HepG2 (cell line): ENCODE measurements around the gene B9D2. TPM values are rescaled to one million over a fixed set of nuclear protein-coding genes. Genes with fewer than 3 reads are reported as not detected.

Source experiments
- E2F5 ChIP-seq: sonication (generic); formaldehyde crosslinking; conservative IDR thresholded peaks from 2 replicates; pipeline ENCODE4 v1.4.0; 2020; ENCODE audit warnings: missing genetic modification reagents
- HNRNPK ChIP-seq: fragments of 200-400 bp; formaldehyde crosslinking; IDR thresholded peaks from 2 replicates; pipeline ENCODE4 v1.6.1; 2018; ENCODE audit warnings: low read length, low read depth, moderate library complexity, mild to moderate bottlenecking; ENCODE audit not compliant: poor library complexity, severe bottlenecking
- HOXD1 ChIP-seq: sonication (generic); formaldehyde crosslinking; IDR thresholded peaks from 2 replicates; pipeline ENCODE4 v1.5.0; 2020; ENCODE audit warnings: missing genetic modification reagents
- KLF16 ChIP-seq, 2 experiments: sonication (generic) in 1 of 2; formaldehyde crosslinking in 1 of 2; IDR thresholded peaks; 2 replicates each; pipeline versions ENCODE4 v1.6.1 to v1.8.0; 2016 to 2023; ENCODE audit warnings: missing genetic modification reagents in 2 of 2, missing compliant biosample characterization in 1 of 2
- NFATC3 ChIP-seq: sonication (generic); formaldehyde crosslinking; IDR thresholded peaks from 2 replicates; pipeline ENCODE4 v1.5.1; 2020; ENCODE audit warnings: mild to moderate bottlenecking, missing genetic modification reagents
- PAXIP1 ChIP-seq: sonication (generic); formaldehyde crosslinking; conservative IDR thresholded peaks from 2 replicates; pipeline ENCODE4 v1.4.0; 2020; ENCODE audit warnings: mild to moderate bottlenecking, missing genetic modification reagents, moderate library complexity
- PCBP2 ChIP-seq: fragments of 200-400 bp; formaldehyde crosslinking; optimal IDR thresholded peaks from 2 replicates; pipeline ENCODE3; 2018; ENCODE audit warnings: low read length, low read depth; ENCODE audit not compliant: poor library complexity, severe bottlenecking
- PHF5A ChIP-seq: IDR thresholded peaks from one replicate; pipeline ENCODE4 v1.6.1; 2018; ENCODE audit warnings: low read depth, missing genetic modification reagents; ENCODE audit not compliant: unreplicated experiment
- PRPF4 ChIP-seq: fragments of 200-400 bp; formaldehyde crosslinking; IDR thresholded peaks from 2 replicates; pipeline ENCODE4 v1.6.1; 2016; ENCODE audit warnings: low read length, low read depth; ENCODE audit not compliant: poor library complexity, severe bottlenecking
- REPIN1 ChIP-seq: sonication (generic); formaldehyde crosslinking; IDR thresholded peaks from 2 replicates; pipeline ENCODE4 v1.8.0; 2022; ENCODE audit warnings: missing genetic modification reagents, low read depth, mild to moderate bottlenecking, borderline replicate concordance
- SNAI1 ChIP-seq: sonication (generic); formaldehyde crosslinking; IDR thresholded peaks from 2 replicates; pipeline ENCODE4 v1.5.0; 2020; ENCODE audit warnings: mild to moderate bottlenecking, missing genetic modification reagents, borderline replicate concordance
- SP4 ChIP-seq: sonication (generic); formaldehyde crosslinking; IDR thresholded peaks from 2 replicates; pipeline ENCODE4 v1.8.1; 2023; ENCODE audit warnings: mild to moderate bottlenecking, missing genetic modification reagents
- SYNCRIP ChIP-seq: fragments of 200-400 bp; formaldehyde crosslinking; IDR thresholded peaks from 2 replicates; pipeline ENCODE4 v1.6.1; 2018; ENCODE audit warnings: mild to moderate bottlenecking, low read depth, low read length; ENCODE audit not compliant: insufficient read depth
- ZBTB21 ChIP-seq: sonication (generic); formaldehyde crosslinking; IDR thresholded peaks from 2 replicates; pipeline ENCODE4 v1.4.0; 2020; ENCODE audit warnings: missing genetic modification reagents
- ZGPAT ChIP-seq: IDR thresholded peaks from 2 replicates; pipeline ENCODE4 v1.6.1; 2016; ENCODE audit warnings: mild to moderate bottlenecking
- ZNF256 ChIP-seq: sonication (generic); formaldehyde crosslinking; conservative IDR thresholded peaks from 2 replicates; pipeline ENCODE4 v1.4.0; 2020; ENCODE audit warnings: missing genetic modification reagents
- ZNF329 ChIP-seq: sonication (generic); formaldehyde crosslinking; IDR thresholded peaks from 2 replicates; pipeline ENCODE4 v1.9.0; 2021; ENCODE audit warnings: low read depth, mild to moderate bottlenecking, missing genetic modification reagents
- ZNF530 ChIP-seq: sonication (generic); formaldehyde crosslinking; IDR thresholded peaks from 2 replicates; pipeline ENCODE4 v1.5.0; 2020; ENCODE audit warnings: low read depth, mild to moderate bottlenecking, missing genetic modification reagents
- ZNF639 ChIP-seq: conservative IDR thresholded peaks from 2 replicates; pipeline ENCODE4 v1.6.1; 2018; ENCODE audit warnings: missing genetic modification reagents
- ZNF792 ChIP-seq: IDR thresholded peaks from 2 replicates; pipeline ENCODE4 v1.6.1; 2016
- ZNF883 ChIP-seq: sonication (generic); formaldehyde crosslinking; IDR thresholded peaks from 2 replicates; pipeline ENCODE4 v1.5.1; 2020; ENCODE audit warnings: mild to moderate bottlenecking, missing genetic modification reagents; ENCODE audit errors: not compliant biosample characterization
- polyA plus RNA-seq, 8 experiments: library from polyadenylated mRNA; depleted of rRNA in 3 of 8; stranded (reverse) in 7 of 8; unstranded in 1 of 8; fragments of >200 nt; fragmentation: Illumina TruSeq in 4 of 8; extraction: Trizol in 4 of 8; gene quantifications; 2 replicates each; pipeline versions ENCODE4 v1.2.1 to v1.2.3, GENCODE V29; 2011 to 2016; ENCODE audit warnings: low read depth in 4 of 8, missing spikeins in 1 of 8, mixed read lengths in 1 of 8; ENCODE audit not compliant: insufficient read depth in 1 of 8
- total RNA-seq, 5 experiments: library from RNA; depleted of rRNA; stranded (reverse); fragments of >200 nt; fragmentation: Illumina TruSeq; extraction: Trizol; gene quantifications; 2 replicates each; pipeline ENCODE4 v1.2.3, GENCODE V29; 2016; ENCODE audit warnings: low read depth in 1 of 5

The B9D2 gene
- total and polyA plus RNA-seq, 2 of the 13 experiments (the other 11 are each of a cell fraction or from before 2014, with no cell fraction given) = 3.1 to 4.4 TPM

- TF ChIP-seq PAXIP1 (CRISPR knock-in tag) (peak; percentile 53), SP4 (CRISPR knock-in tag) (0 out of 2 replicates have a peak, but pooled peaks have one; percentile 31), NFATC3 (CRISPR knock-in tag) (no peak), ZNF792 (CRISPR knock-in tag) (no peak), ZNF530 (no peak), PCBP2 (no peak), PRPF4 (no peak), KLF16 (CRISPR knock-in tag; IDR thresholded peaks at IDR 0.05) (no peak), HOXD1 (CRISPR knock-in tag) (no peak), HNRNPK (peak; percentile 46), SYNCRIP (no peak), ZBTB21 (CRISPR knock-in tag) (no peak), PHF5A (peak; percentile 47), ZNF256 (CRISPR knock-in tag) (no peak), ZGPAT (CRISPR knock-in tag) (peak; percentile 26; the same call in 1 of the 2 replicates), SNAI1 (CRISPR knock-in tag) (no peak), ZNF329 (CRISPR knock-in tag) (no peak), ZNF639 (CRISPR knock-in tag) (no peak), REPIN1 (CRISPR knock-in tag) (no peak), E2F5 (CRISPR knock-in tag) (no peak), ZNF883 (CRISPR knock-in tag) (no peak)
These were observed 40.4 kb downstream of the B9D2 start (continued) for GRCh38 chr19:41323430-41324125.
